Measurements from ENCODE around the gene FKBP10. TPM values are rescaled to one million over a fixed set of nuclear protein-coding genes. Genes with fewer than 3 reads are reported as not detected.
"Not testable (repeated sequence)": the region's sequence is repeated elsewhere in the genome, so short reads cannot be mapped to it uniquely, and the experiment has no call there.

FKBP10 gene
- total RNA-seq, 1 donor from 2014 or later = 143 TPM

- no peak for TF ChIP-seq CTCF (conservative IDR thresholded peaks at IDR 0.05; ENCODE audit: low read depth, low read length)
- H3K4me3 ChIP-seq (ENCODE audit: low read depth, low read length) = no peak overlapping the region
- DNase-seq (ENCODE audit: low read depth) = no peak
These were observed 36.6 kb downstream of the FKBP10 start for GRCh38 chr17:41849251-41849990.

GRCh38 chr17:41851382-41851781 is 38.6 kb downstream of the FKBP10 start:
- not testable (repeated sequence) for DNase-seq (ENCODE audit: low read depth); H3K4me3 ChIP-seq (ENCODE audit: low read depth, low read length)

GRCh38 chr17:41860254-41860931 is 47.6 kb downstream of the FKBP10 start:
- no peak for DNase-seq (ENCODE audit: low read depth)
- H3K4me3 ChIP-seq (ENCODE audit: low read depth, low read length) = no peak overlapping the region
- no peak for TF ChIP-seq CTCF (conservative IDR thresholded peaks at IDR 0.05; ENCODE audit: low read depth, low read length)

- peak overlapping the region; percentile 93 for H3K4me3 ChIP-seq (ENCODE audit: low read depth, low read length)
- TF ChIP-seq CTCF (conservative IDR thresholded peaks at IDR 0.05; ENCODE audit: low read depth, low read length) = no peak
- no peak for DNase-seq (ENCODE audit: low read depth)
These were observed 50.5 kb downstream of the FKBP10 start for GRCh38 chr17:41863074-41863848.

- H3K4me3 ChIP-seq (ENCODE audit: low read depth, low read length) = peak overlapping the region; percentile 93
- no peak for TF ChIP-seq CTCF (conservative IDR thresholded peaks at IDR 0.05; ENCODE audit: low read depth, low read length)
- DNase-seq (ENCODE audit: low read depth) = no peak
These were observed 51.7 kb downstream of the FKBP10 start for GRCh38 chr17:41864498-41864835.

GRCh38 chr17:41864836-41865595 is 52.2 kb downstream of the FKBP10 start, which contains the start of gene KLHL11:
TSS of gene KLHL11 (minus strand) at chr17:41865423. CDS start at chr17:41865370, 53 bp downstream.
- TF ChIP-seq CTCF (conservative IDR thresholded peaks at IDR 0.05; ENCODE audit: low read depth, low read length) = no peak
- peak; percentile 15 for DNase-seq (ENCODE audit: low read depth)
- H3K4me3 ChIP-seq (ENCODE audit: low read depth, low read length) = peak within 1 kb of the TSS; percentile 93

- no peak for TF ChIP-seq CTCF (conservative IDR thresholded peaks at IDR 0.05; ENCODE audit: low read depth, low read length)
- peak; percentile 16 for DNase-seq (ENCODE audit: low read depth)
- peak overlapping the region; percentile 93 for H3K4me3 ChIP-seq (ENCODE audit: low read depth, low read length)
These were observed 52.7 kb downstream of the FKBP10 start for GRCh38 chr17:41865596-41865893.

All from epithelial cell of proximal tubule (primary cell).